Lower leg skin (tissue), 4 donors: ENCODE measurements around the gene EFTUD2. TPM values are rescaled to one million over a fixed set of nuclear protein-coding genes. Genes with fewer than 3 reads are reported as not detected.
A peak's percentile ranks its signal among the peaks of the same experiment; 100 is the strongest.
"Not testable (repeated sequence)": the region's sequence is repeated elsewhere in the genome, so short reads cannot be mapped to it uniquely, and the experiment has no call there.

ENCODE experiments used
- DNase-seq, 2 donors: peaks; one replicate each; pipeline ENCODE4 v3.0.0-alpha.2; 2019; ENCODE audit warnings: low spot score in 2 of 2
- H3K4me3 ChIP-seq: fragments of 200-600 bp; sonication (generic); 2 replicates; pipeline ENCODE4 v1.5.1; 2017; ENCODE audit warnings: mild to moderate bottlenecking, low read depth; ENCODE audit not compliant: poor library complexity, severe bottlenecking
- CTCF ChIP-seq, 3 donors: fragments of 450-650 bp; IDR thresholded peaks; one replicate each; pipeline ENCODE4 v1.5.1; 2016; ENCODE audit warnings: antibody characterized with exemption in 3 of 3, mild to moderate bottlenecking in 3 of 3, moderate library complexity in 2 of 3
- POLR2A ChIP-seq, 2 donors: fragments of 450-650 bp; IDR thresholded peaks; one replicate each; pipeline ENCODE4 v1.6.1; 2016 to 2017; ENCODE audit warnings: antibody characterized with exemption in 2 of 2, mild to moderate bottlenecking in 1 of 2, moderate library complexity in 1 of 2
- WGBS, 2 donors: methylation state at CpG; one replicate each; pipeline ENCODE4 v1.1.5; 2018; 5-methylcytosine and 5-hydroxymethylcytosine counted together
- intact Hi-C: fragments of 100-400 bp; cut with DNase I; formaldehyde crosslinking; loops from one replicate; pipeline ENCODE4 v1.15.0; 2023; ENCODE audit warnings: low total_unique reads
- total RNA-seq, 4 donors: library from RNA; depleted of rRNA; stranded (reverse); fragments of >200 nt; gene quantifications; one replicate each; pipeline ENCODE4 v1.1.0, GENCODE V29; 2016

Gene EFTUD2
- total RNA-seq: 10 to 100 TPM; 45.0 to 69.2 (median 51.5) TPM

- WGBS, 2 donors: 0% methylated on average over 49 to 54 of the region's 54 CpGs
- H3K4me3 ChIP-seq: peak within 1 kb of the TSS; percentile 54
- intact Hi-C loops: no loop called here
- TF ChIP-seq CTCF (IDR thresholded peaks at IDR 0.05): peak in 1 of 3 donors; percentile 49
- TF ChIP-seq POLR2A (IDR thresholded peaks at IDR 0.05): no peak
- peak; percentile 89 to 98 for DNase-seq
These were observed at the start of gene EFTUD2 for GRCh38 chr17:44899074-44899782. TSS of gene EFTUD2 (minus strand) at chr17:44899445. CDS start at chr17:44894521, 4,924 bp downstream.

- no peak for DNase-seq
- H3K4me3 ChIP-seq: peak overlapping the region; percentile 26
- 54 to 57% methylated on average over 7 of the region's 7 CpGs for WGBS, 2 donors
- TF ChIP-seq POLR2A (IDR thresholded peaks at IDR 0.05) (no peak), CTCF (IDR thresholded peaks at IDR 0.05) (no peak)
- intact Hi-C loops: no loop called here
These were observed 49.1 kb upstream of the EFTUD2 start for GRCh38 chr17:44948315-44948795.

- intact Hi-C loops: no loop called here
- WGBS, 2 donors: 4 to 5% methylated on average over 23 to 26 of the region's 62 CpGs
- no peak for TF ChIP-seq POLR2A (IDR thresholded peaks at IDR 0.05)
- TF ChIP-seq CTCF (IDR thresholded peaks at IDR 0.05): no peak
- peak within 1 kb of the TSS; percentile 32 for H3K4me3 ChIP-seq
- peak; percentile 89 to 97 for DNase-seq
These were observed 48.4 kb upstream of the EFTUD2 start, which contains the start of gene KIF18B for GRCh38 chr17:44947461-44948314. TSS of gene KIF18B (minus strand) at chr17:44947773. CDS start at chr17:44936344, 11,429 bp downstream.

- intact Hi-C loops, DNase-seq, H3K4me3 ChIP-seq: not testable (repeated sequence)
- WGBS, 2 donors: 88 to 93% methylated on average over 10 of the region's 10 CpGs
These were observed 46.4 kb upstream of the EFTUD2 start for GRCh38 chr17:44945652-44946051.

- intact Hi-C loops: no loop called here
- 78 to 83% methylated on average over 4 of the region's 4 CpGs for WGBS, 2 donors
- DNase-seq: no peak
- TF ChIP-seq POLR2A (IDR thresholded peaks at IDR 0.05): no peak
- TF ChIP-seq CTCF (IDR thresholded peaks at IDR 0.05): no peak
- no peak overlapping the region for H3K4me3 ChIP-seq
These were observed 43.2 kb upstream of the EFTUD2 start for GRCh38 chr17:44942456-44942855.
